ENCODE data around the gene LHCGR.
"Not testable (repeated sequence)": the region's sequence is repeated elsewhere in the genome, so short reads cannot be mapped to it uniquely, and the experiment has no call there.

LHCGR gene

DNA sequence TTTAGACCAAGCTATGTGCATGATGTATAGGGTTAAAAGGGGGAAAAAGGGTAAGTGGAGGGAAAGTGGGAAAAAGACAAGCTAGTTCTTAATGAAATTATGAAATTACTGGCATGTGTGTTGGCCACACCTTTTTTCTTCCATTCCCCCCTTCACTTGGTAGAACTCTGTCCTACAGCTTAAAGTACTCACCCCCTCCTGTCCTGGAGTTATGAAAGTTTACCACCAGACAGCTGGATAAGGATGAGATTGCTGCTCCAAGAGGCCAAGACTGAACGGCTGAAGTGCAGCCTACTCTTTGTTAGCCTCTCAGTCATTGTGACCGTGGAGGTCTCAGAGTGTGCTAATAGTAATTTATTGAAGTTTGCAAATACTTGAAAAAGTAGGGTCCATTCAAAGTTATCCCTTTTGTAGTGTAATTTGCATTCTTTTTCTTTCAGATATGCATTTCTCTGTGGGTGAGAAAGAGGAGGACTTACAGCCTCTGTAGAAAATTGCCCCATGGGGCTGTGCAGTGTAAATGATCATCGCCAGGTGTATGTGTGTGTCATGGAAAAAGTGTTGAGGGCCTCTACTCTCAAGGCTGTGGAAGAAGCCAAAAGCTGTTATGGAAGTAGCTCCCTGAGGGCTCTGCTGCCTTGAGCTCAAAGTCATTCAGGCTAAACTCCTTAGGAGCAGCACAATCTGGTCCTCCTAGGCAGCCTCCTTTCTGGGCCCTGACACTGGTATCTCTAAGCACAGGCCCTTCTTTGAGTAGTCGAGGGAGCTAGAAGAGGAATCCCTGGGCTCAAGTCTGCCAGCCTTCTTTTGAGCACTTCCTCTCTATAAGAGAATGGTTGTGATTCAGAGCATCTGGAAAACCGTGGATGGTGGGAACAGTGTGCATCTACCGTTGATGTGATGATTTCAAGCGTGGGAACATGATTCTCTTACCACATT lies 46.2 kb downstream of the LHCGR start:
- no peak for DNase-seq

DNA sequence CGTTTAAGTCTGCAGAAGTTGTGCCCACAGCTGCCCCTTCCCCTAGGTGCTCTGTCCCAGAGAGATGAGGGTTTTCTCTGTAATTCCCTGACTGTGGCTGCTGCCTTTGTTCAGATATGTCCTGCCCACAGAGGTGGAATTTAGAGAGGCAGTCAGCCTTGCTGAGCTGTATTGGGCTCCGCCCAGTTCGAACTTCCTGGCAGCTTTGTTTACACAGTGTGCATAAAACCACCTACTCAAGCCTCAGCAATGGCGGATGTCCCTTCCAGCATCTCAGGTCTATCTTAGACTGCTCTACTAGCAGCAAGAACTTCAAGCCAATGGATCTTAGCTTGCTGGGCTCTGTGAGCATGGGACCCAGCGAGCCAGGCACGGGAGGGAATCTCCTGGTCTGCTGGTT lies 48.1 kb downstream of the LHCGR start:
- DNase-seq: no peak

DNA sequence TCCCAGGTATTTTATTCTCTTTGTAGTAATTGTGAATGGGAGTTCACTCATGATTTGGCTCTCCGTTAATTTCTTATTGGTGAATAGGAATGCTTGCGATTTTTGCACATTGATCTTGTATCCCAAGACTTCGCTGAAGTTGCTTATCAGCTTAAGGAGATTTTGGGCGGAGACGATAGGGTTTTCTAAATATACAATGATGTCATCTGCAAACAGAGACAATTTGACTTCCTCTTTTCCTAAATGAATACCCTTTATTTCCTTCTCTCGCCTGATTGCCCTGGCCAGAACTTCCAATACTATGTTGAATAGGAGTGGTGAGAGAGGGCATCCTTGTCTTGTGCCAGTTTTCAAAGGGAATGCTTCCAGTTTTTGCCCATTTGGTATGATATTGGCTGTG lies 51.9 kb downstream of the LHCGR start:
- DNase-seq: not testable (repeated sequence)

DNA sequence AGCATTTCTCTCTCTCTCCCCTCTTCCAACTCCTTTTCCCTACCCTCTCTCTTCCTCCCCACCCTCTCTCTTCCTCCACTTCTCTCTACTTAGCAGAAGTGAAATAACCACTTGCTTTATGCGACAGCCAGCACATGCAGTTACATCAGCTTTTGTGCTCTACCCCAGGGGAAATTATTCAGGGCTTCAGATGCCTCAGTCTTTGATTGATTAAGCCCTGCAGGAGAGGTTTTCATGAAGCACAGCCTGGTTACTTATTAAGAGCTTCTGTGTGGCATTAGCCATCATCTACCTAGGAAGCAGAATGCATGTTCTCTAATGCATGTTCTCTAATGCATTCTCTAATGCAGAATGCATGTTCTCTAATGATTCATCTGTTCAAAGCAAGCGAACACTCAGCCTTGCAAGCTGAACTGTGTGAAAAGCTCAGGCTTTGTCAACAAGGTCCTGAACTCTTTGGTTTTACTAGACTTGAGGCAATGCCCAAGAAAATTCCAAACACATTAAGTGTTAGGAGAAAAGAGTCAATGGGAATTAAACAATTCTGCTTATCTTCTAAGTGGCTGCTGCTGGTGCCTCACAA lies 56.1 kb downstream of the LHCGR start:
- no peak for DNase-seq

DNA sequence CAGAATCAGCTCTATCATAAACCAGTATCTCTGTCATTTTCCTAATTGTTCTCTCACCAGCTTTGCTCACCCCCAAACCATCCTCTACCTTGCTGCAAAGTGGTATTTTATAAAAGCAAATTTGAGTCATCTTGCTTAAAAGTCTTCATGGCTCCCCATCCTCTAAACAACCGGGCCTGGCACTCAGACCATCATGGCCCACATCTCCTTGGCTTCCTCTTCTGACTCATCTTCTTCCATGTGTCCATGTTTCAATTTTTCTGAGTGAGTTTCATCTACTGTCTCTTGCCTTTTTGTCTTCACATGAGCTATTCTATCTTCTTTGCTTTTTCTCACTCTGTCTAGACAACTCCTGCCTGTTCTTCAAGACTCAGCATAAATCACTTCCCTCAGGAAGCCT lies 58.6 kb downstream of the LHCGR start:
- DNase-seq: no peak

DNA sequence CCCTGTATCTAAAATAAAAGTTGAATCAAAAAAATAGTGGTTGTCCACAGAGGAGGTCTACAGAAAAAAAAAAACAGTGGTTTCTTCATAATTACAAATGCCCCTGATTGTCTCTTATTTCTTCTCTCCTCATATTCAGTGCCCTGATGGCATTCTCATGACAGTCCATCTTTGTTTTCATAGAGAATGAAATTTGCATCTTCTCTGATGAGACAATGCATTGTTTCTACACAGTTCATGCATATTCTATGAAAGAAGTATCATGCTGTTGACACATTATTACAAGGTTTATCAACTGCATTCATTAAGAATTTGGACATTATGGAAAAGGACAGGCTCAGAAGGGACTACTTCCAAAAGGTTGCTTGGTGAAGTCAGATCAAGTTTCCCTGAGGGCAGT lies 59.5 kb downstream of the LHCGR start:
- no peak for DNase-seq

DNA sequence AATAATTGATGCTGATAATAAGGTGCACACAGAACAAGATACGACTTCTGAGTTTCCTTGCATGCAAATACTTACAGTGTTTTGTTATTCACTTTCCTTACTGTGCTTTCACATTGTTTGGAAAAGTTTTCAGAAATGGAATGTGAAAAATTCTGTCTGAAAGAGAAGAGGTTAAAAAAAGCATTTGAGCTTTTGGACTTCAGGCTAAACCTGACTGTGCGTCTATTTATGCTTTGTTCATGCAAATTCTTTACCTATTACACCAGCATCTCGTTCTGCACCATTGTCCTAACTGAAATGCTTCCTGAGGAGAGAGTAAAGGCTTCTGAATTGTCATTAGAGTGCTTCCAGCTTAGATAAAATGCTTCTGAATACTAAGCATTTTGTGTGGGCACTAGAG lies 61.4 kb downstream of the LHCGR start:
- DNase-seq: no peak

DNA sequence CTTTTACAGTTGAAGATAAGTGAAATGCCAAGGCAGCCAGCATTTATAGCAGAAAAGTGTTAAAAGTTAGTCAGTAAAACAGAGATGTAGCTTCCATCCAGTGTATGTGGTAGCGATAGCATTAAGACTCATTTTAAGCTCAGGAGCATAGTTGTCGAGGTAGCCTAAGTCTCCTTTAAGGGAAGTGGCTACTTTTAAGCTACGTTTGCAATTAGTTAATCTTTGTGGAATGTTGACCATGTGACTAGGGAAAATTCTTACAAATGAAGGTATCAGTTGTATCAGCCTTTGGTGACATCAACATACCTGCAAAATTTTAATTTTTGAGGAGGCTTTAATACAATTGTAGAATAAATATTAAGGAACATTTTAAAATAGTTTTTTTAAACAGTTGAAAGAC lies 61.9 kb downstream of the LHCGR start:
- no peak for DNase-seq

DNA sequence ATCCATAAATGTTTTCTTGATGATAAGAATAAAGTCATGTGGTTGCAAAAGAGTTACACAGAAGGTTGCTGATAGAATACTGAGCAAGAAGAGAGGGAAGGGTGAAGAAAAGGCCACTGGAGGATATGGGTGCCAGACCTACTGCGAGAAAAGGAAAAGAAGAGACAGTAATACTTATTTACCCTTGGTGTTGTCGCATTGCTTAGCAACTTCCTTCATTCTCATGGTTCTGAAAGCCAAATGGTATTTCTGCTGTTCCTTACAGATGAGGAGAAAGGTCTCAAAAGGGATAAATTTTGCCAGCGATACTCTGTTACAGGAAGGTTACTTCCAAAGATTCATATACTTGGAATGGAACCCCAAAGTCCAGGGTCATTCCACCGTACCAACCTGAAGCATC lies 62.5 kb downstream of the LHCGR start:
- DNase-seq: no peak

DNA sequence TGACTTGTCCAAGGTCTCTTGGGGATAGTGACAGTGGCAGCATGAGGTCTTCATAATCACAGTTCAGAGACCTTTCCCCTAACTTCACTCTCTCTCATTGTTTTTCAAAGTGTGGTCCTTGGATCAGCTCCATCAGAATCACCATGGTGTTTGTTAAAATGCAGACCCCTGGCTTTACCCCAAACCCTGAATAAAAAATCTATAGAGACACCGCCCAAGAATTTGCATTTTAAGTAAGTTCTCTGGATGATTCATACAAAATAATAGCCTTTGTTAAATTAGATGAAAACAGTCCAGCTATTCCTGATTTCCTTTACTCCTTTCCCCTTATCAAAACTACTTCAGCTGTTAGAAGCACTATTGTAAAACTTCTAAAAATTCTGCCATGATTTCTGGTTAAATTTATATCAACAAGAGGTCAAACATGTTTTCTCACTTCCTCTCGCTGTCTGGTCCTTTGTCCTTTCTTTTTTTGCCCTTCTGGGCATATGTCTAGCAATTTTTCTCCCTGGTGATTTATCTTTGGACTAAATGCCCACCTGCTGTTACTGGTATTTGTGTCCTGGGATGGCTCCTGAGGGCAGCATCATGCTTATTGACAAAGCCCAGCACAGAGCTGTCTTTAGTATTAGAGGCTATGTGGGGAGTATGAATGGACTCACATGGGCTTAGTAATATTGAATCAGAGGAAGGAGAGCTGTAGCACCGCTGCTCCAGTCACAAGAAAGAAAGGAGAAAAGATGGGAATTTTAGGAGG lies 63.4 kb downstream of the LHCGR start:
- no peak for DNase-seq

DNA sequence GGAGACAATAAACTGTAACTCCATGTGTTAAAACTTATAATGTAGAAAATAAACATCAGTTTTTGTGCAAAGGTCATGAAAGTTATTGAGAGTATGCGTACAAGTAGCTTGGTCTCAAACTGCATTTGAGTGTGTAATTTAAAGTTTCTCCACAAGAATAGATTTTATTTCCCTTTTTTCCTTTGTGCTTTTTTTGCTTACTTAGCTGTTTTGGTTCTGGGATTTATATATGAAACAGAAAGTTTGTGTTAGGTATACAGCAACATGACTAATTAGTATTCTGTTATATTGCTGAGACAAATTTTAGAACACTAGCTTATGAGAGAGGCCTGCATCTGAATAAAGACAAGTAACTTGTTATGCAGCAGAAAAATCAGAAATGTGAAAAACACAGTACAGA lies 70.4 kb downstream of the LHCGR start:
- no peak for DNase-seq

DNA sequence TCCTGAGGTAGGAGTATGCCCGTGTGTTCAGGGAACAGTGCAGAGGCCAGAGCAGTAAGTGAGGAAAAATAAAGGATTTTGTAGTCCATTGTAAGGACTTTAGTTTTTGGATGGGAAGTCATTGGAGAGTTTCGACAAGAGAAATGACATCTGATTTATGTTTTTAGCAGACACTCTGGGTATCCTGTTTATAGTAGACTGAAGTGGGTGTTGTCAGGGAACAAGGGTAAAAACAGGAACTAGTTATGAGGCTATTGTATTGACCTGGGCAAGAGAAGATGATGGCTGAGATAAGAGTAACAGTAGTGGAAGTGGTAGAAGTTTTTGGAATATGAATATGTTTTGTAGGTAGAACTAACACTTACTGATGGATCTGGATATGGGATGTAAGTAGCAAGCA lies 78.1 kb downstream of the LHCGR start:
- DNase-seq: no peak

DNA sequence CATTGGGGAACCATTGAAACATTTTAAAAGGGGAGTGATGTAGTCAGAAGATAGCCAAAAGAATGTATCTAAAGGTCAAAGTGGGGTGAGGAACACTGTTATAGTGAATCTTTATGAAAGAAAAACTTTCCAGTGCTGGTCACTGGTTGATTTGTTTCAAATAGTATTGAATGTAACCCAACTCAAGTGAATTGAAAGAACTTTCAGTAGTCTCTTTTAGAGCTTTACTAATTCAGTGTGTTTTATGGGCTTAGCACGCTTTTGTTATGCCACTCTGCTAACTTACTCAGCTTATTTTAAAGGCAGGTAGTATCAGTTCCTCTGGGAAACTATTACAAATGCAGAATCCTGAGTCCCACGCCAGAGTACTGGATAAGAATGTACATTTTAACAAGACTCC lies 80.6 kb downstream of the LHCGR start:
- DNase-seq: no peak

DNA sequence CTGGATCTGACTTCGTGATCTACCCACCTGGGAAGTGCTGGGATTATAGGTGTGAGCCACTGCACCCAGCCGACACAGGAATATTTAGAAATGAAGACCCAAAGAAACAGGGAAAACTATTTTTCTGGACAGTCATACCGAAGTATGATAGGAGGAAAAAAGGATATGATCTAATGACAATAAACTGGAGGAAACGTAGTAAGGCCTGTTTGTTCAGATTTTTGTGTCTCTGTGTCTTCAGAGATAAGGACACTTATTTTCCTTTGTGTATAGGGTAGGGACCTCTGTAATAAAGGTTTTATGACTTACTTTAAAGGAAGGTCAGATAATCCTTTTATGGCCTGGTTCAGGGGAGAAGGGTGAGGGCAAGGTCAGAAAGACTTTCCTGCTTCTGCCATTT lies 81.9 kb downstream of the LHCGR start:
- DNase-seq: no peak

DNA sequence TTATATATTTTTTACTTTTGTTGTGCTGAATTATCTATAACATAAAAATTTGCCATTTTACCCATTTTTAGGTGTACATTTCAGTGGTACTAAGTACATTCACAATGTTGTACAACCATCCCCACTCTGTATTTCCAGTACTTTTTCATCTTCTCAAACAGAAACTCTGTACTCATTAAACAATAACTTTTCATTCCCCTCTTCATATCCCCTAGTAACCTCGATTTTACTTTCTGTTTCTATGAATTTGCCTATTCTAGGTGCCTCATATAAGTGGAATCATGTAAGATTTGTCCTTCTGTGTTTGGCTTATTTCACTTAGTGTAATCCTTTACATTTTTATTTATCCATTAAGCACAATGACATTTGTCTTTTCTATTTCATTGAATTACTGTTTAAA lies 86.5 kb downstream of the LHCGR start:
- DNase-seq: no peak

DNA sequence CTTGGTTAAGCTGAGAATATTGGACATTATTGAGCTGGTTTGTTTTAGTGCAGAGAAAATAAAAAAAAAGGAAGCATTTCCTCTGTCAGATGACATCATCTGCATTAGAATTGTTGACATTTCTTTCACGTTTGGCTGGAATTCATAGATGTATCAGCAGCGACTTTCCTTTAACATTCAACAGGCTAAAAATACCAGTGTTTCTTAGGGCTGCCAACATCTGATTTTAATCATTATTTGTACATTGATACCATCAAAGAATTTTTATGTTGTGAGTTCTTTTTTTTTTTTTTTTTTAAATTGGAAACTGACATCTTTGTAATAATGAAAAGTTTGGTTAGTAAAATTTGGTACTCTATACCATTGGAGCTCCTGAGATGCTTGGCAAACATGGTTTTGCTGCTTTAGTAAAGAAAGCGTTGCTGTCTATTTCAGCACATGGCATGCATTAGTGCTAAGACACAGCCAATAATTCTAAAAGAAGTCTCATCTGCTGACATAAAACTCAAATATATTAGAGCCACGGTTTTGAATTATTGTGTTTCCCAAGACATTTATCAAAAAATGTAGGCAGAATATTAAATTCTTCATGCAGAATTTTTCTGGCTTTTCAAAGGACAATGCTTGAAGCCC lies 104.2 kb downstream of the LHCGR start:
- DNase-seq: no peak

DNA sequence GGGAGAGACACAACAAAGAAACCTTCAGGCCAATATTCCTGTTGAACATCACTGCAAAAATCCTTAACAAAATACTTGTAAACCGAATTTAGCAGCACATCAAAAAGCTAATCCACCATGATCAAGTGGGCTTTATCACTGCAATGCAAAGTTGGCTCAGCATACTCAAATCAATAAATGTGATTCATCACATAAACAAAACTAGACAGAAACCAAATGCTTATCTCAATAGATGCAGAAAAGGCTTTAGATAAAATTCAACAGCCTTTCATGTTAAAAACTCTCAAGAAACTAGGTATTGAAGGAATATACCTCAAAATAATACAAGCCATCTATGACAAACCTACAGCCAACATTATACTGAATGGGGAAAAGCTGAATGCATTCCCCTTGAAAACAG lies 117.3 kb downstream of the LHCGR start:
- no peak for DNase-seq
